Calu3 (cell line): ENCODE measurements around the gene DYNC1H1. TPM values are rescaled to one million over a fixed set of nuclear protein-coding genes. Genes with fewer than 3 reads are reported as not detected.

ENCODE experiments used
- BruUV-seq: library from RNA; stranded (reverse); fragments of 400-500 nt; replicated peaks from 2 replicates; lab custom pipeline; 2021; lab: Mats Ljungman, UMichigan
- CTCF ChIA-PET: fragments of 300-600 bp; sonication (Branson Sonifier 250); formaldehyde crosslinking; loops from one replicate; lab custom pipeline; 2022; ENCODE audit warnings: antibody characterized with exemption; lab: Charles Lee
- DNase-seq: peaks from one replicate; pipeline ENCODE4 v3.0.0; 2022
- H3K27ac Mint-ChIP-seq: one replicate; pipeline ENCODE4 v1.8.0; 2022; ENCODE audit warnings: mixed read lengths; ENCODE audit not compliant: unreplicated experiment
- H3K27me3 Mint-ChIP-seq: one replicate; pipeline ENCODE4 v1.8.0; 2022; ENCODE audit warnings: mixed read lengths; ENCODE audit not compliant: unreplicated experiment
- H3K36me3 Mint-ChIP-seq: one replicate; pipeline ENCODE4 v1.8.0; 2022; ENCODE audit warnings: mild to moderate bottlenecking, moderate library complexity, mixed read lengths; ENCODE audit not compliant: insufficient read depth, unreplicated experiment
- H3K4me1 Mint-ChIP-seq: one replicate; pipeline ENCODE4 v1.8.0; 2022; ENCODE audit warnings: mild to moderate bottlenecking, low read depth, mixed read lengths; ENCODE audit not compliant: unreplicated experiment
- H3K4me3 Mint-ChIP-seq: one replicate; pipeline ENCODE4 v1.8.0; 2022; ENCODE audit warnings: mild to moderate bottlenecking, low read depth, moderate library complexity, mixed read lengths; ENCODE audit not compliant: unreplicated experiment
- H3K9me3 Mint-ChIP-seq: one replicate; pipeline ENCODE4 v1.8.0; 2022; ENCODE audit warnings: low read depth, mixed read lengths; ENCODE audit not compliant: unreplicated experiment
- CTCF ChIP-seq: fragments of 200-600 bp; IDR thresholded peaks from one replicate; pipeline ENCODE4 v1.8.0; 2022; ENCODE audit warnings: antibody characterized with exemption; ENCODE audit not compliant: unreplicated experiment
- intact Hi-C: fragments of 100-400 bp; cut with micrococcal nuclease; formaldehyde crosslinking; loops from one replicate; pipeline ENCODE4 v1.10.0; 2022; ENCODE audit not compliant: unreplicated experiment
- total RNA-seq: library from RNA; stranded (reverse); gene quantifications from 2 replicates; pipeline ENCODE4 v1.2.3, GENCODE V29; 2022

The DYNC1H1 gene
- total RNA-seq, 1 experiment from 2014 or later, result 529 TPM

GRCh38 chr14:102090713-102091112, 126.3 kb downstream of the DYNC1H1 start:
- no TSS peak for BruUV-seq
- H3K36me3 Mint-ChIP-seq, result peaks cover 43% of the 10 kb centered on the region
- H3K4me1 Mint-ChIP-seq, result peaks cover 18% of the 10 kb centered on the region
- intact Hi-C loops, result no loop called here
- H3K27me3 Mint-ChIP-seq, result no peaks in the 10 kb centered on the region
- CTCF ChIA-PET, result no interaction called here
- H3K9me3 Mint-ChIP-seq, result no peaks in the 10 kb centered on the region
- no peak overlapping the region for H3K4me3 Mint-ChIP-seq
- DNase-seq, result no peak
- H3K27ac Mint-ChIP-seq, result no peak overlapping the region
- no peak for TF ChIP-seq CTCF

GRCh38 chr14:102092806-102093205, 128.4 kb downstream of the DYNC1H1 start:
- peaks cover 39% of the 10 kb centered on the region for H3K4me1 Mint-ChIP-seq
- no peaks in the 10 kb centered on the region for H3K9me3 Mint-ChIP-seq
- BruUV-seq, result no TSS peak

DNA sequence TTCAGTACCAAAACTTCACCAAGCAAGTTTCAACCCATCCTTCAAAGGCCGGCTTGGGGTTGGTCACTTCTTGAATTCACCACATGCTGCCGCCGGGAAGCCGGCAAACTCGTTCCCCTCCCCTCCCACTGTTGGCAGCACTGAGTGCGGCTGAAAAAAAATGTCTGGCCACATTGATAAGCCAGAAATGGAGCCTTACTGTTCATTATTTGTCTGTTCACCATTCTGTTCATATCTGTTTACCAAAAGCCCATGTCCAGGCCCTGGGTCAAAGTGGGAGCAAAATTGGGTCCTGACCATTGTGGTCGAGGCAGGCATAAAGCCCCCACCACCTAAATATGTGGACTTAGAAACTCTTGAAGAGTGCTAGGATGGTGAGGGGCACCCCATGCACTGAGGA, 129.7 kb downstream of the DYNC1H1 start:
- peaks cover 39% of the 10 kb centered on the region for H3K4me1 Mint-ChIP-seq
- H3K9me3 Mint-ChIP-seq, result no peaks in the 10 kb centered on the region
- no peaks in the 10 kb centered on the region for H3K27me3 Mint-ChIP-seq
- TF ChIP-seq CTCF, result no peak
- H3K27ac Mint-ChIP-seq, result peak overlapping the region; percentile 21
- intact Hi-C loops, result no loop called here
- no peak overlapping the region for H3K4me3 Mint-ChIP-seq
- BruUV-seq, result no TSS peak
- DNase-seq, result no peak
- H3K36me3 Mint-ChIP-seq, result peaks cover 12% of the 10 kb centered on the region
- CTCF ChIA-PET, result no interaction called here

More at GRCh38 chr14:102092806-102093205, 128.4 kb downstream of the DYNC1H1 start:
- CTCF ChIA-PET, result no interaction called here
- intact Hi-C loops, result no loop called here
- no peak overlapping the region for H3K27ac Mint-ChIP-seq
- no peaks in the 10 kb centered on the region for H3K27me3 Mint-ChIP-seq
- H3K4me3 Mint-ChIP-seq, result no peak overlapping the region
- no peak for DNase-seq
- TF ChIP-seq CTCF, result no peak
- H3K36me3 Mint-ChIP-seq, result peaks cover 23% of the 10 kb centered on the region

DNA sequence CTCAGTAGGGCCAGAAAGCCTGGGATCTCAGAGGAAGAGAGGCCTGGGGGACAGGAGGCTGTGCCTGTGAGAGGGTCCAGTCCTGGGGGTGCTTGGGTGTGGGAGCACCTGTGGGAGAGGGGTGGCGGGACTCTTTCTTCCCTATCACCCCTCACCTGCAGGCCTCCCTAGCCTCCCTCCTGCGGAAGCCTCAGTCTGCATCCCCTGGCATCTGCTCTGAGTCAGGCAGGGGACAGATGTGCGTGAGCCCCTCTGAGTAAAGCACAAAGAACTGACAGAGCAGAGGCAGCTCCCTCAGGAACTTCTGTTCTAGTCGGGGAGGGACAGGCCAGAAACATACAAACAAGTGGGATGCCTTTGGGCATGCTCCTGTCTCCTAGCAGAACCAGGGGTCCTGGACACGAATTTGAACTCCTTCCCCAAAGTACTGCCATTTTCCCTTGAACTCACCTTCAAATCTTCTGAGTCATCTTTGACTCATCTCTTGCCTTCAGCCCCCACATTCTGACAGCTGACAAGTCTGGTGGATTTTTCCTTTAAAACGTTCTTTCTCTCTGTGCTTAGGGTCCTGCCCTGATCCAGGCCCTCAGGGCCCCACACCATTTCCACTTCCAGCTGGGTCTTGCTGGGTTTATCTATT, 131.0 kb downstream of the DYNC1H1 start:
- Mint-ChIP-seq H3K36me3 (peaks cover 2% of the 10 kb centered on the region), H3K9me3 (no peaks in the 10 kb centered on the region), H3K4me1 (peaks cover 33% of the 10 kb centered on the region), H3K27ac (no peak overlapping the region), H3K4me3 (no peak overlapping the region), H3K27me3 (no peaks in the 10 kb centered on the region)
- no peak for DNase-seq
- BruUV-seq, result no TSS peak
- intact Hi-C loops, result loop anchor here (5.0 kb wide), 1 partner anchor 48 kb away; no protein-coding TSS in a partner anchor
- no peak for TF ChIP-seq CTCF
- CTCF ChIA-PET, result interaction anchor here (2.4 kb wide), 1 partner anchor 32 kb away, joined by 21 read pairs; no protein-coding TSS in a partner anchor
